ENCODE measurements around the gene ADCK1.

The ADCK1 gene

GRCh38 chr14:77865455-77865854 lies 65.5 kb downstream of the ADCK1 start:
- Histone ChIP-seq H3K9me3 (ENCODE audit: insufficient read depth, low read length) (no peaks in the 10 kb centered on the region), H3K9me2 (replicated peaks; ENCODE audit: insufficient read depth, low read length) (no peaks in the 10 kb centered on the region), H3K79me2 (ENCODE audit: insufficient read depth, low read length) (no peaks in the 10 kb centered on the region), H3K36me3 (ENCODE audit: low read length) (no peaks in the 10 kb centered on the region), H3K27ac (ENCODE audit: low read depth, low read length) (no peak overlapping the region), H2AFZ (ENCODE audit: low read depth, low read length, severe bottlenecking) (no peak overlapping the region), H3K4me2 (ENCODE audit: low read depth, low read length, poor library complexity, severe bottlenecking) (no peak overlapping the region), H4K20me1 (ENCODE audit: low read depth, low read length) (no peaks in the 10 kb centered on the region), H3K4me3 (ENCODE audit: insufficient read depth, low read length, poor library complexity, severe bottlenecking) (no peak overlapping the region), H3F3A (ENCODE audit: insufficient read depth) (no peaks in the 10 kb centered on the region), H3K9ac (ENCODE audit: low read length) (no peak overlapping the region), H3K27me3 (ENCODE audit: low read length) (no peaks in the 10 kb centered on the region)
- TF ChIP-seq EZH2phosphoT487 (conservative IDR thresholded peaks at IDR 0.05; ENCODE audit: low read length), result no peak
- TF ChIP-seq, protein P1, sequence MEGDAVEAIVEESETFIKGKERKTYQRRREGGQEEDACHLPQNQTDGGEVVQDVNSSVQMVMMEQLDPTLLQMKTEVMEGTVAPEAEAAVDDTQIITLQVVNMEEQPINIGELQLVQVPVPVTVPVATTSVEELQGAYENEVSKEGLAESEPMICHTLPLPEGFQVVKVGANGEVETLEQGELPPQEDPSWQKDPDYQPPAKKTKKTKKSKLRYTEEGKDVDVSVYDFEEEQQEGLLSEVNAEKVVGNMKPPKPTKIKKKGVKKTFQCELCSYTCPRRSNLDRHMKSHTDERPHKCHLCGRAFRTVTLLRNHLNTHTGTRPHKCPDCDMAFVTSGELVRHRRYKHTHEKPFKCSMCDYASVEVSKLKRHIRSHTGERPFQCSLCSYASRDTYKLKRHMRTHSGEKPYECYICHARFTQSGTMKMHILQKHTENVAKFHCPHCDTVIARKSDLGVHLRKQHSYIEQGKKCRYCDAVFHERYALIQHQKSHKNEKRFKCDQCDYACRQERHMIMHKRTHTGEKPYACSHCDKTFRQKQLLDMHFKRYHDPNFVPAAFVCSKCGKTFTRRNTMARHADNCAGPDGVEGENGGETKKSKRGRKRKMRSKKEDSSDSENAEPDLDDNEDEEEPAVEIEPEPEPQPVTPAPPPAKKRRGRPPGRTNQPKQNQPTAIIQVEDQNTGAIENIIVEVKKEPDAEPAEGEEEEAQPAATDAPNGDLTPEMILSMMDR (IDR thresholded peaks at IDR 0.05; ENCODE audit: insufficient read depth, low read length, poor library complexity, severe bottlenecking), result no peak

- H3F3A ChIP-seq (ENCODE audit: insufficient read depth), result no peaks in the 10 kb centered on the region
- H3K9ac ChIP-seq (ENCODE audit: low read length), result no peak overlapping the region
- H4K20me1 ChIP-seq (ENCODE audit: low read depth, low read length), result no peaks in the 10 kb centered on the region
- H3K9me2 ChIP-seq (replicated peaks; ENCODE audit: insufficient read depth, low read length), result no peaks in the 10 kb centered on the region
- no peak overlapping the region for H2AFZ ChIP-seq (ENCODE audit: low read depth, low read length, severe bottlenecking)
- H3K27ac ChIP-seq (ENCODE audit: low read depth, low read length), result no peak overlapping the region
- no peak overlapping the region for H3K4me2 ChIP-seq (ENCODE audit: low read depth, low read length, poor library complexity, severe bottlenecking)
- no peaks in the 10 kb centered on the region for H3K79me2 ChIP-seq (ENCODE audit: insufficient read depth, low read length)
- no peak overlapping the region for H3K4me3 ChIP-seq (ENCODE audit: insufficient read depth, low read length, poor library complexity, severe bottlenecking)
- H3K27me3 ChIP-seq (ENCODE audit: low read length), result no peaks in the 10 kb centered on the region
- no peaks in the 10 kb centered on the region for H3K36me3 ChIP-seq (ENCODE audit: low read length)
- TF ChIP-seq, protein P1 (IDR thresholded peaks at IDR 0.05; ENCODE audit: insufficient read depth, low read length, poor library complexity, severe bottlenecking), result no peak
- no peaks in the 10 kb centered on the region for H3K9me3 ChIP-seq (ENCODE audit: insufficient read depth, low read length)
These were observed 67.0 kb downstream of the ADCK1 start for GRCh38 chr14:77866932-77867331.

DNA sequence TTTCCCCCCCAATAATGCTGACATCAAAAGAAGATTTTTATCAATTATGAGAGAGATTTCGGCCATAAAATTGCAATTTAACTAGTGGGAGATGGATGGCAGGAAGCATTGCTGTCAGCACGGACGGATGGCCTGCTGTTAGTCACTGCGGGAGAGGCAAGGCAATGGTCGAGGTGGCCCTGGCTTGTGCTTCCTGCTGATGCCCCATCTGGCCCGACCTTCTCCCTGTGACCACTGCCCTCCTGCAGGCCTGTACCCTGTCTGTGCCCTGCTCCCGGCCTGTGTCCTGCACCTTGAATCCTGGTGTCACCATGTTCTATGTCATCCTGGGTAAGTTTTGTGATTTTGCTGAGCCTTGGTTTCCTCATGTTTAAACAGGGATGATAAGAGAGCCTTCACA lies 67.6 kb downstream of the ADCK1 start:
- Histone ChIP-seq H3K9me3 (ENCODE audit: insufficient read depth, low read length) (no peaks in the 10 kb centered on the region), H3F3A (ENCODE audit: insufficient read depth) (no peaks in the 10 kb centered on the region), H3K4me3 (ENCODE audit: insufficient read depth, low read length, poor library complexity, severe bottlenecking) (no peak overlapping the region), H3K27me3 (ENCODE audit: low read length) (no peaks in the 10 kb centered on the region), H4K20me1 (ENCODE audit: low read depth, low read length) (no peaks in the 10 kb centered on the region), H3K9me2 (replicated peaks; ENCODE audit: insufficient read depth, low read length) (no peaks in the 10 kb centered on the region), H3K9ac (ENCODE audit: low read length) (no peak overlapping the region), H3K27ac (ENCODE audit: low read depth, low read length) (no peak overlapping the region), H3K36me3 (ENCODE audit: low read length) (no peaks in the 10 kb centered on the region), H3K79me2 (ENCODE audit: insufficient read depth, low read length) (no peaks in the 10 kb centered on the region), H2AFZ (ENCODE audit: low read depth, low read length, severe bottlenecking) (no peak overlapping the region), H3K4me2 (ENCODE audit: low read depth, low read length, poor library complexity, severe bottlenecking) (no peak overlapping the region)
- TF ChIP-seq, protein P1 (IDR thresholded peaks at IDR 0.05; ENCODE audit: insufficient read depth, low read length, poor library complexity, severe bottlenecking), result no peak
- no peak for TF ChIP-seq EZH2phosphoT487 (conservative IDR thresholded peaks at IDR 0.05; ENCODE audit: low read length)
